HepG2 (cell line): ENCODE results near the gene SH3D19. TPM values are rescaled to one million over a fixed set of nuclear protein-coding genes. Genes with fewer than 3 reads are reported as not detected.

Experiments
- AGO2 ChIP-seq: fragments of 200-400 bp; formaldehyde crosslinking; optimal IDR thresholded peaks from 2 replicates; pipeline ENCODE3; 2017; ENCODE audit warnings: mild to moderate bottlenecking, low read depth, low read length, moderate library complexity
- ARID4A ChIP-seq: sonication (generic); formaldehyde crosslinking; IDR thresholded peaks from 2 replicates; pipeline ENCODE4 v1.5.0; 2020; ENCODE audit warnings: mild to moderate bottlenecking, missing genetic modification reagents, borderline replicate concordance
- BCL3 ChIP-seq: sonication (generic); formaldehyde crosslinking; IDR thresholded peaks from 2 replicates; pipeline ENCODE4 v1.5.1; 2020; ENCODE audit warnings: mild to moderate bottlenecking, missing genetic modification reagents, moderate library complexity
- CC2D1A ChIP-seq: sonication (generic); formaldehyde crosslinking; IDR thresholded peaks from 2 replicates; pipeline ENCODE4 v1.8.1; 2023; ENCODE audit warnings: mild to moderate bottlenecking, missing genetic modification reagents
- FIP1L1 ChIP-seq: fragments of 200-400 bp; formaldehyde crosslinking; IDR thresholded peaks from 2 replicates; pipeline ENCODE4 v1.6.1; 2018; ENCODE audit warnings: low read depth, mild to moderate bottlenecking, low read length, moderate library complexity, borderline replicate concordance; ENCODE audit not compliant: insufficient read depth
- HINFP ChIP-seq: sonication (generic); formaldehyde crosslinking; IDR thresholded peaks from 2 replicates; pipeline ENCODE4 v1.4.0; 2020; ENCODE audit warnings: low read depth, mild to moderate bottlenecking, missing genetic modification reagents
- PAX8 ChIP-seq: sonication (generic); formaldehyde crosslinking; IDR thresholded peaks from 2 replicates; pipeline ENCODE4 v1.8.0; 2022; ENCODE audit warnings: mild to moderate bottlenecking, missing genetic modification reagents, borderline replicate concordance
- RBM39 ChIP-seq: fragments of 200-400 bp; formaldehyde crosslinking; IDR thresholded peaks from one replicate; pipeline ENCODE4 v1.6.1; 2018; ENCODE audit warnings: antibody characterized with exemption, mild to moderate bottlenecking, low read depth, low read length; ENCODE audit not compliant: poor library complexity, severe bottlenecking
- SETDB1 ChIP-seq: sonication (generic); formaldehyde crosslinking; IDR thresholded peaks from 2 replicates; pipeline ENCODE4 v1.5.1; 2020; ENCODE audit warnings: missing genetic modification reagents, mild to moderate bottlenecking, borderline replicate concordance
- TSC22D2 ChIP-seq: sonication (generic); formaldehyde crosslinking; IDR thresholded peaks from 2 replicates; pipeline ENCODE4 v1.5.1; 2020; ENCODE audit warnings: missing genetic modification reagents, mild to moderate bottlenecking, borderline replicate concordance
- ZBTB14 ChIP-seq: sonication (generic); formaldehyde crosslinking; IDR thresholded peaks from 2 replicates; pipeline ENCODE4 v1.4.0; 2020; ENCODE audit warnings: missing genetic modification reagents
- ZNF232 ChIP-seq: sonication (generic); formaldehyde crosslinking; IDR thresholded peaks from 2 replicates; pipeline ENCODE4 v1.4.0; 2020; ENCODE audit warnings: missing genetic modification reagents, borderline replicate concordance
- ZNF512B ChIP-seq: sonication (generic); formaldehyde crosslinking; IDR thresholded peaks from 2 replicates; pipeline ENCODE4 v1.5.1; 2020; ENCODE audit warnings: missing genetic modification reagents, mild to moderate bottlenecking, borderline replicate concordance
- ZNF598 ChIP-seq: sonication (generic); formaldehyde crosslinking; IDR thresholded peaks from 2 replicates; pipeline ENCODE4 v1.5.1; 2020; ENCODE audit warnings: mild to moderate bottlenecking, missing genetic modification reagents, borderline replicate concordance
- ZNF879 ChIP-seq: sonication (generic); formaldehyde crosslinking; IDR thresholded peaks from 2 replicates; pipeline ENCODE4 v1.8.1; 2023; ENCODE audit warnings: missing genetic modification reagents
- polyA plus RNA-seq, 8 experiments: library from polyadenylated mRNA; depleted of rRNA in 3 of 8; stranded (reverse) in 7 of 8; unstranded in 1 of 8; fragments of >200 nt; fragmentation: Illumina TruSeq in 4 of 8; extraction: Trizol in 4 of 8; gene quantifications; 2 replicates each; pipeline versions ENCODE4 v1.2.1 to v1.2.3, GENCODE V29; 2011 to 2016; ENCODE audit warnings: low read depth in 4 of 8, missing spikeins in 1 of 8, mixed read lengths in 1 of 8; ENCODE audit not compliant: insufficient read depth in 1 of 8
- total RNA-seq, 5 experiments: library from RNA; depleted of rRNA; stranded (reverse); fragments of >200 nt; fragmentation: Illumina TruSeq; extraction: Trizol; gene quantifications; 2 replicates each; pipeline ENCODE4 v1.2.3, GENCODE V29; 2016; ENCODE audit warnings: low read depth in 1 of 5

The SH3D19 gene
- total and polyA plus RNA-seq, 2 of the 13 experiments (the other 11 are each of a cell fraction or from before 2014, with no cell fraction given), result 31.2 to 38.0 TPM

GRCh38 chr4:151099229-151099975 is 226.0 kb downstream of the SH3D19 start, which contains the start of gene RPS3A (continued):
- peak; percentile 76; the same call in 1 of the 2 replicates for TF ChIP-seq ZNF512B
- TF ChIP-seq ZBTB14 (CRISPR knock-in tag), result peak; percentile 26; the same call in 1 of the 2 replicates
- peak; percentile 65; the same call in 1 of the 2 replicates for TF ChIP-seq FIP1L1
- no peak for TF ChIP-seq SETDB1
- no peak for TF ChIP-seq RBM39
- peak; percentile 65; the same call in 1 of the 2 replicates for TF ChIP-seq ZNF879 (CRISPR knock-in tag)
- TF ChIP-seq PAX8 (CRISPR knock-in tag), result 0 out of 2 replicates have a peak, but pooled peaks have one; percentile 15
- peak; percentile 87; the same call in 1 of the 2 replicates for TF ChIP-seq TSC22D2 (CRISPR knock-in tag)
- peak; percentile 98 for TF ChIP-seq AGO2
- TF ChIP-seq ZNF598 (CRISPR knock-in tag), result peak; percentile 93
- TF ChIP-seq CC2D1A, result 0 out of 2 replicates have a peak, but pooled peaks have one; percentile 15
- TF ChIP-seq BCL3 (CRISPR knock-in tag), result peak; percentile 83
- TF ChIP-seq ZNF232 (CRISPR knock-in tag), result peak; percentile 87
- TF ChIP-seq ARID4A (CRISPR knock-in tag), result peak; percentile 95; the same call in 1 of the 2 replicates
- peak; percentile 72; the same call in 1 of the 2 replicates for TF ChIP-seq HINFP (CRISPR knock-in tag)
